Panc1 (cell line): ENCODE measurements around the gene PHF1. TPM values are rescaled to one million over a fixed set of nuclear protein-coding genes. Genes with fewer than 3 reads are reported as not detected.

Source experiments
- ATAC-seq: fragments of 200-7000 bp; cut with Tn5 transposase; 2 replicates; pipeline ENCODE4 v1.9.1; 2020; ENCODE audit warnings: mild to moderate bottlenecking, moderate library complexity
- BruUV-seq: library from RNA; stranded (reverse); fragments of 400-500 nt; replicated peaks from 2 replicates; lab custom pipeline; 2021; lab: Mats Ljungman, UMichigan
- CTCF ChIA-PET: fragments of 300-600 bp; sonication (Branson Sonifier 250); formaldehyde crosslinking; loops from one replicate; lab custom pipeline; 2022; ENCODE audit warnings: antibody characterized with exemption; lab: Charles Lee
- POLR2A ChIA-PET: fragments of 300-600 bp; sonication (Branson Sonifier 250); formaldehyde crosslinking; loops from one replicate; lab custom pipeline; 2022; ENCODE audit warnings: antibody characterized with exemption; lab: Charles Lee
- DNase-seq: peaks from one replicate; pipeline ENCODE4 v3.0.0-alpha.2; 2010; ENCODE audit warnings: low read depth, low spot score
- H3K27ac ChIP-seq: 2 replicates; pipeline ENCODE4 v1.5.1; 2011; ENCODE audit warnings: mild to moderate bottlenecking, low read length, inconsistent platforms
- H3K27me3 ChIP-seq: fragments of 200-500 bp; sonication (Bioruptor generic); 2 replicates; pipeline ENCODE4 v1.6.0; 2014; ENCODE audit warnings: low read length, inconsistent platforms; ENCODE audit not compliant: control insufficient read depth, insufficient read depth
- H3K36me3 ChIP-seq: fragments of 200-500 bp; sonication (Bioruptor generic); 2 replicates; pipeline ENCODE4 v1.5.1; 2014; ENCODE audit warnings: inconsistent platforms, mild to moderate bottlenecking, low read length, moderate library complexity; ENCODE audit not compliant: control insufficient read depth, insufficient read depth
- H3K4me1 ChIP-seq: 2 replicates; pipeline ENCODE4 v1.5.1; 2011; ENCODE audit warnings: inconsistent platforms, mild to moderate bottlenecking, low read length, moderate library complexity; ENCODE audit not compliant: control insufficient read depth, insufficient read depth
- H3K4me3 ChIP-seq, 2 experiments: 2 replicates each; pipeline ENCODE4 v1.5.1; 2011 to 2012; ENCODE audit warnings: low read depth in 2 of 2, low read length in 2 of 2, mild to moderate bottlenecking in 2 of 2, inconsistent platforms in 1 of 2, moderate library complexity in 1 of 2
- H3K9me3 ChIP-seq: fragments of 200-500 bp; sonication (Bioruptor generic); 2 replicates; pipeline ENCODE4 v1.5.1; 2014; ENCODE audit warnings: low read depth, mild to moderate bottlenecking, inconsistent platforms, low read length, moderate library complexity; ENCODE audit not compliant: control insufficient read depth, insufficient read depth
- CTCF ChIP-seq: fragments of 450-650 bp; IDR thresholded peaks from 2 replicates; pipeline ENCODE4 v1.5.1; 2017; ENCODE audit warnings: mild to moderate bottlenecking
- POLR2AphosphoS5 ChIP-seq: IDR thresholded peaks from 2 replicates; pipeline ENCODE4 v1.6.1; 2012; ENCODE audit warnings: mild to moderate bottlenecking, low read depth, low read length, moderate library complexity
- REST ChIP-seq, 2 experiments: IDR thresholded peaks; 2 replicates each; pipeline ENCODE4 v1.6.1; 2011 to 2012; ENCODE audit warnings: low read depth in 2 of 2, control low read depth in 1 of 2, low read length in 1 of 2, mild to moderate bottlenecking in 1 of 2, moderate library complexity in 1 of 2; ENCODE audit not compliant: insufficient read depth in 1 of 2
- SIN3A ChIP-seq: IDR thresholded peaks from 2 replicates; pipeline ENCODE4 v1.6.1; 2012; ENCODE audit warnings: low read depth, mild to moderate bottlenecking, low read length, moderate library complexity, borderline replicate concordance; ENCODE audit not compliant: insufficient read depth
- TCF7L2 ChIP-seq: IDR thresholded peaks from 2 replicates; pipeline ENCODE4 v1.6.1; 2011; ENCODE audit warnings: mild to moderate bottlenecking, low read depth, low read length, inconsistent platforms
- in situ Hi-C: cut with HindIII; loops from 2 replicates; pipeline ENCODE4 v1.10.0; 2016; ENCODE audit warnings: low sequenced_read_pairs, low pct_unique_long_range_greater_than_20kb
- intact Hi-C: fragments of 100-400 bp; cut with micrococcal nuclease; formaldehyde crosslinking; loops from one replicate; pipeline ENCODE4 v1.10.0; 2022; ENCODE audit not compliant: unreplicated experiment
- total RNA-seq: library from RNA; stranded (reverse); gene quantifications from one replicate; pipeline ENCODE4 v1.2.1, GENCODE V29; 2021; ENCODE audit not compliant: unreplicated experiment

The PHF1 gene
- total RNA-seq, 1 experiment from 2014 or later, result 51.6 TPM

- in situ Hi-C loops, result no loop called here
- H3K27ac ChIP-seq, result no peak overlapping the region
- ATAC-seq, result peak; percentile 9; the same call in 1 of the 2 replicates
- TF ChIP-seq CTCF, result no peak
- no peak for TF ChIP-seq SIN3A
- no peak for TF ChIP-seq TCF7L2
- no peak for TF ChIP-seq REST (IDR thresholded peaks at IDR 0.05; ENCODE audit: insufficient read depth in 1 of 2, low read depth in 2 of 2, low read length in 1 of 2)
- no peak for TF ChIP-seq POLR2AphosphoS5
- POLR2A ChIA-PET, result no interaction called here
- no peaks in the 10 kb centered on the region for H3K4me1 ChIP-seq
- BruUV-seq, result no TSS peak
- no peaks in the 10 kb centered on the region; the same call in 1 of the 2 replicates for H3K36me3 ChIP-seq
- intact Hi-C loops, result no loop called here
- H3K27me3 ChIP-seq, result no peaks in the 10 kb centered on the region
- no peak for DNase-seq
- no peaks in the 10 kb centered on the region for H3K9me3 ChIP-seq
- CTCF ChIA-PET, result no interaction called here
- H3K4me3 ChIP-seq, result no peak overlapping the region
These were observed 30.6 kb downstream of the PHF1 start for GRCh38 chr6:33441457-33441856.

- intact Hi-C loops, result no loop called here
- TF ChIP-seq SIN3A (no peak), TCF7L2 (no peak), CTCF (no peak), REST (IDR thresholded peaks at IDR 0.05; ENCODE audit: insufficient read depth in 1 of 2, low read depth in 2 of 2, low read length in 1 of 2) (no peak), POLR2AphosphoS5 (no peak)
- DNase-seq, result no peak
- H3K4me3 ChIP-seq, result no peak overlapping the region
- ATAC-seq, result no peak
- H3K36me3 ChIP-seq, result no peaks in the 10 kb centered on the region; the same call in 1 of the 2 replicates
- POLR2A ChIA-PET, result no interaction called here
- no TSS peak for BruUV-seq
- no peak overlapping the region for H3K27ac ChIP-seq
- H3K27me3 ChIP-seq, result no peaks in the 10 kb centered on the region
- CTCF ChIA-PET, result no interaction called here
- no peaks in the 10 kb centered on the region for H3K9me3 ChIP-seq
- H3K4me1 ChIP-seq, result no peaks in the 10 kb centered on the region
- in situ Hi-C loops, result no loop called here
These were observed 31.5 kb downstream of the PHF1 start for GRCh38 chr6:33442283-33442682.
